Transverse colon (tissue), 3 donors: ENCODE data around the gene FIGN.

Experiments used
- CTCF ChIP-seq, 5 experiments: fragments of 200-600 bp in 3 of 5; fragments of 450-650 bp in 2 of 5; sonication (generic) in 3 of 5; IDR thresholded peaks; 1 replicate in 2 of 5; 2 replicates in 3 of 5; pipeline ENCODE4 v1.5.1; 2016 to 2017; ENCODE audit warnings: antibody characterized with exemption in 5 of 5, inconsistent platforms in 3 of 5, mild to moderate bottlenecking in 2 of 5, moderate library complexity in 1 of 5
- EP300 ChIP-seq: sonication (generic); formaldehyde crosslinking; IDR thresholded peaks from one replicate; pipeline ENCODE4 v1.6.1; 2017; ENCODE audit warnings: antibody characterized with exemption, low read depth

- TF ChIP-seq CTCF (IDR thresholded peaks at IDR 0.05) (no peak), EP300 (no peak)
Measured at GRCh38 chr2:163601377-163601776, 134.4 kb downstream of the FIGN start.
